Parathyroid adenoma (tissue), 2 donors: ENCODE data around the gene COL18A1.

Experiments used
- H2AFZ ChIP-seq: fragments of 300-600 bp; sonication (generic); one replicate; pipeline ENCODE4 v1.7.0; 2017; ENCODE audit warnings: antibody characterized with exemption, mild to moderate bottlenecking
- H3K27ac ChIP-seq: fragments of 300-600 bp; sonication (generic); one replicate; pipeline ENCODE4 v1.7.0; 2017
- H3K27me3 ChIP-seq: fragments of 300-600 bp; sonication (generic); one replicate; pipeline ENCODE4 v1.7.0; 2017; ENCODE audit warnings: low read length; ENCODE audit not compliant: control insufficient read depth, insufficient read depth
- H3K36me3 ChIP-seq: fragments of 300-600 bp; sonication (generic); one replicate; pipeline ENCODE4 v1.7.0; 2017; ENCODE audit warnings: low read length; ENCODE audit not compliant: control insufficient read depth, insufficient read depth
- H3K4me1 ChIP-seq: fragments of 300-600 bp; sonication (generic); one replicate; pipeline ENCODE4 v1.7.0; 2017; ENCODE audit warnings: control low read depth
- H3K4me2 ChIP-seq: fragments of 300-600 bp; sonication (generic); one replicate; pipeline ENCODE4 v1.7.0; 2017; ENCODE audit warnings: low read length
- H3K4me3 ChIP-seq: fragments of 300-600 bp; sonication (generic); one replicate; pipeline ENCODE4 v1.7.0; 2017; ENCODE audit warnings: low read depth, low read length
- H3K79me2 ChIP-seq: fragments of 300-600 bp; sonication (generic); one replicate; pipeline ENCODE4 v1.7.0; 2017; ENCODE audit warnings: control low read depth
- H3K9ac ChIP-seq: fragments of 300-600 bp; sonication (generic); one replicate; pipeline ENCODE4 v1.7.0; 2017; ENCODE audit warnings: mild to moderate bottlenecking
- H3K9me3 ChIP-seq: fragments of 300-600 bp; sonication (generic); one replicate; pipeline ENCODE4 v1.7.0; 2017; ENCODE audit warnings: low read length; ENCODE audit not compliant: control insufficient read depth
- CTCF ChIP-seq: fragments of 300-600 bp; sonication (generic); IDR thresholded peaks from one replicate; pipeline ENCODE4 v1.7.0; 2017; ENCODE audit warnings: antibody characterized with exemption, mild to moderate bottlenecking
- donor health status: primary hyperparathyroidism.

The COL18A1 gene

GRCh38 chr21:45423968-45424853 lies 19.2 kb downstream of the COL18A1 start:
- no peak overlapping the region for H3K27ac ChIP-seq
- no peak for TF ChIP-seq CTCF
- no peak overlapping the region for H2AFZ ChIP-seq
- no peaks in the 10 kb centered on the region for H3K79me2 ChIP-seq
- H3K4me1 ChIP-seq, result no peaks in the 10 kb centered on the region
- no peak overlapping the region for H3K4me3 ChIP-seq
- H3K9me3 ChIP-seq, result no peaks in the 10 kb centered on the region
- no peak overlapping the region for H3K9ac ChIP-seq
- H3K36me3 ChIP-seq, result no peaks in the 10 kb centered on the region
- no peaks in the 10 kb centered on the region for H3K27me3 ChIP-seq
- H3K4me2 ChIP-seq, result no peak overlapping the region

- Histone ChIP-seq H3K27ac (no peak overlapping the region), H3K36me3 (no peaks in the 10 kb centered on the region), H3K9me3 (no peaks in the 10 kb centered on the region), H2AFZ (no peak overlapping the region), H3K9ac (no peak overlapping the region), H3K4me1 (no peaks in the 10 kb centered on the region), H3K79me2 (no peaks in the 10 kb centered on the region), H3K4me3 (no peak overlapping the region), H3K27me3 (no peaks in the 10 kb centered on the region), H3K4me2 (no peak overlapping the region)
- no peak for TF ChIP-seq CTCF
Observed at GRCh38 chr21:45424854-45425795, 20.2 kb downstream of the COL18A1 start.

GRCh38 chr21:45427331-45428271 lies 22.6 kb downstream of the COL18A1 start:
- no peak overlapping the region for H3K4me3 ChIP-seq
- H2AFZ ChIP-seq, result no peak overlapping the region
- TF ChIP-seq CTCF, result no peak
- no peak overlapping the region for H3K27ac ChIP-seq
- no peaks in the 10 kb centered on the region for H3K36me3 ChIP-seq
- H3K4me1 ChIP-seq, result no peaks in the 10 kb centered on the region
- no peak overlapping the region for H3K9ac ChIP-seq
- no peaks in the 10 kb centered on the region for H3K9me3 ChIP-seq
- H3K79me2 ChIP-seq, result no peaks in the 10 kb centered on the region
- no peaks in the 10 kb centered on the region for H3K27me3 ChIP-seq
- H3K4me2 ChIP-seq, result no peak overlapping the region

GRCh38 chr21:45428534-45428933 lies 23.6 kb downstream of the COL18A1 start:
- H3K4me1 ChIP-seq, result no peaks in the 10 kb centered on the region
- TF ChIP-seq CTCF, result no peak
- no peak overlapping the region for H3K27ac ChIP-seq

More at GRCh38 chr21:45428534-45428933, 23.6 kb downstream of the COL18A1 start:
- Histone ChIP-seq H2AFZ (no peak overlapping the region), H3K4me3 (no peak overlapping the region), H3K9ac (no peak overlapping the region), H3K9me3 (no peaks in the 10 kb centered on the region), H3K79me2 (no peaks in the 10 kb centered on the region), H3K27me3 (no peaks in the 10 kb centered on the region), H3K36me3 (no peaks in the 10 kb centered on the region), H3K4me2 (no peak overlapping the region)
